ENCODE data around the gene CFAP74.

DNA sequence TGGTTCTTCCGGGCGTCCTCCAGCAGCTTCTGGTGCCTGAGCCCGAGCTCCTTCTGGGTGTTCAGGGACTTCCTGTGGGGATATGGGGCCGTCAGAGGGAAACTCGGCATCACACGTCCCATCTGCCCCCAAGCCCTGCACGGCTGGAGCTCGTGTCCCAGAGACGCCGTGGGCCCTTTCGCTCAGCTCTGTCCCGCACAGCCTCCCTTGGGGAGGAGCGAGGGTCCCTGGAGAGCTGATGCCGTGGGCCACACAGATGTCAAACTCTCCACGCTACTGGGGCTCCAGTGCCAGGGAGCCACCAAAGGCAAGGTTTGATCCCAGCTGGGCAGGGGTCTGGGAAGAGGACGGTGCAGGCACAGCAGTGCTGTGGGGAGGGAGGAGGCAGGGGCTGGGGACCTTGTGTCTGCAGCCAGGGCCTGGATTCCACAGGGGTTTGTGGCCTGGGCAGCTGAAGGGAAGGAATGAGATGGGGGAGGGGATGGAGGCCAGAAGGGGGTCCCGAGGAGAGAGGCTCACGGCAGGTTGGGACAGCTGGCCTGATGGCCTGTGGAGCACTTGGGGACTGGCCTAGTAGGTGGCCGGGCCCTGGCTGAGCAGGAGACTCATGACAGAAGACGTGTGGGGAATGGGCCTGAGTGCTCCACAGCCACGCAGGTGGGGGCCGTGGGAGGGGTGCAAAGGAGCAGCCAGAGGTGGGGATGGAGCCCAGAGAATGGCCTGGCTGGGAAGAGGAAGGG, 30.4 kb downstream of the CFAP74 start:
- TF ChIP-seq CTCF (IDR thresholded peaks at IDR 0.05) (no peak), POLR2A (IDR thresholded peaks at IDR 0.05) (no peak)

All from Peyer's patch (tissue), 4 donors.